ENCODE measurements around the gene ZNF274. TPM values are rescaled to one million over a fixed set of nuclear protein-coding genes. Genes with fewer than 3 reads are reported as not detected.

ZNF274 gene
- total and polyA plus RNA-seq, 9 of the 15 experiments (the other 6 are each of a cell fraction or from before 2014, with no cell fraction given): 5.2 to 37.0 (median 28.1) TPM

- TF ChIP-seq YY1 (IDR thresholded peaks at IDR 0.05; ENCODE audit: borderline replicate concordance in 1 of 3, control insufficient read depth in 1 of 3, extremely low read depth in 1 of 3, insufficient read depth in 3 of 3, insufficient read length in 1 of 3, insufficient replicate concordance in 2 of 3, low read depth in 1 of 3, low read length in 2 of 3) (peak in 1 of 3 experiments; percentile 61), THAP12 (CRISPR knock-in tag; IDR thresholded peaks at IDR 0.05) (0 out of 2 replicates have a peak, but pooled peaks have one; percentile 9), FOXA1 (IDR thresholded peaks at IDR 0.05; ENCODE audit: borderline replicate concordance) (no peak), KDM5B (IDR thresholded peaks at IDR 0.05; ENCODE audit: insufficient replicate concordance, low read depth, low read length) (no peak), ZBTB2 (IDR thresholded peaks at IDR 0.05) (peak; percentile 89), ZNF668 (CRISPR knock-in tag; IDR thresholded peaks at IDR 0.05) (no peak), CCNT2 (IDR thresholded peaks at IDR 0.05; ENCODE audit: borderline replicate concordance, extremely low read depth, insufficient read length, low read depth, low read length) (peak; percentile 58), C11orf30 (IDR thresholded peaks at IDR 0.05; ENCODE audit: low read depth) (no peak), CTBP1 (IDR thresholded peaks at IDR 0.05; ENCODE audit: borderline replicate concordance) (no peak; the same call in none of the 2 replicates), BCLAF1 (IDR thresholded peaks at IDR 0.05; ENCODE audit: borderline replicate concordance in 1 of 2, control insufficient read depth in 1 of 2, low read depth in 2 of 2, low read length in 1 of 2) (no peak), FOXP4 (CRISPR knock-in tag; IDR thresholded peaks at IDR 0.05; ENCODE audit: borderline replicate concordance) (no peak), PHF20 (IDR thresholded peaks at IDR 0.05; ENCODE audit: partially characterized antibody) (no peak), ZNF311 (CRISPR knock-in tag; IDR thresholded peaks at IDR 0.05) (no peak), SIX5 (IDR thresholded peaks at IDR 0.05; ENCODE audit: borderline replicate concordance in 1 of 2, insufficient read depth in 1 of 2, low read depth in 1 of 2, low read length in 2 of 2) (peak; percentile 47 to 65; a peak in 2 of 4 replicates), CEBPB (tag; IDR thresholded peaks at IDR 0.05) (no peak)
Observed at GRCh38 chr19:58154679-58155648, 27.9 kb upstream of the ZNF274 start (continued).
